Retina (tissue), 1 donor: ENCODE measurements around the gene DAZ1.
"Not testable (repeated sequence)": the region's sequence is repeated elsewhere in the genome, so short reads cannot be mapped to it uniquely, and the experiment has no call there.

Experiments
- DNase-seq: peaks from one replicate; pipeline ENCODE4 v3.0.0-alpha.2; 2016

Gene DAZ1

GRCh38 chrY:23198908-23199307, at the start of gene DAZ1:
TSS of gene DAZ1 (minus strand) at chrY:23199008. CDS start at chrY:23198800, 208 bp downstream.
- DNase-seq = not testable (repeated sequence)

GRCh38 chrY:23219233-23219632, 20.4 kb upstream of the DAZ1 start, which contains the start of gene DAZ2:
TSS of gene DAZ2 (plus strand) at chrY:23219533. CDS start at chrY:23219741, 208 bp downstream.
- not testable (repeated sequence) for DNase-seq

- DNase-seq = not testable (repeated sequence)
Observed at GRCh38 chrY:23210681-23211080, 11.9 kb upstream of the DAZ1 start.

GRCh38 chrY:23209802-23210495, 11.1 kb upstream of the DAZ1 start:
- DNase-seq = not testable (repeated sequence)

GRCh38 chrY:23207455-23207854, 8.6 kb upstream of the DAZ1 start:
- not testable (repeated sequence) for DNase-seq
